ENCODE data around the gene SHB.

DNA sequence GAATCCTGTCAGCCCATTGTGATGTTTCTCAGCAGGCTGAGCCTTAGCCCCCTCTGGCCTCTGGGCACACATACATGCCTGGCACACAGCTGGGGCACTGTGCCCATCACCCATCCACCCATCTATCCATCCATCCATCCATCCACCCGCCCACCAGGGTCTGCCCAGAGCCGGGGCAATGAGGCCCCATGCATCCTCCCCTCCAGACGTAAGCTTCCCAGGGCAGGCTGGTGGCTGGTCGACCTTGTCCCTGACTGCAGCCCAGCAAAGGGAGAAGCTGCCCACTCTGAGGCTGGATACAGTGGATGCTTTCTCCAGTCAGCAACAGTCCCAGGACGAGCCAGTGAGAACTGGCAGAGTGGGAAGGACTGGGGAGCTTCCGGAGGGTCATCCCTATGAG, 144.0 kb downstream of the SHB start:
- TF ChIP-seq, protein P1, sequence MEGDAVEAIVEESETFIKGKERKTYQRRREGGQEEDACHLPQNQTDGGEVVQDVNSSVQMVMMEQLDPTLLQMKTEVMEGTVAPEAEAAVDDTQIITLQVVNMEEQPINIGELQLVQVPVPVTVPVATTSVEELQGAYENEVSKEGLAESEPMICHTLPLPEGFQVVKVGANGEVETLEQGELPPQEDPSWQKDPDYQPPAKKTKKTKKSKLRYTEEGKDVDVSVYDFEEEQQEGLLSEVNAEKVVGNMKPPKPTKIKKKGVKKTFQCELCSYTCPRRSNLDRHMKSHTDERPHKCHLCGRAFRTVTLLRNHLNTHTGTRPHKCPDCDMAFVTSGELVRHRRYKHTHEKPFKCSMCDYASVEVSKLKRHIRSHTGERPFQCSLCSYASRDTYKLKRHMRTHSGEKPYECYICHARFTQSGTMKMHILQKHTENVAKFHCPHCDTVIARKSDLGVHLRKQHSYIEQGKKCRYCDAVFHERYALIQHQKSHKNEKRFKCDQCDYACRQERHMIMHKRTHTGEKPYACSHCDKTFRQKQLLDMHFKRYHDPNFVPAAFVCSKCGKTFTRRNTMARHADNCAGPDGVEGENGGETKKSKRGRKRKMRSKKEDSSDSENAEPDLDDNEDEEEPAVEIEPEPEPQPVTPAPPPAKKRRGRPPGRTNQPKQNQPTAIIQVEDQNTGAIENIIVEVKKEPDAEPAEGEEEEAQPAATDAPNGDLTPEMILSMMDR (IDR thresholded peaks at IDR 0.05), result no peak
- TF ChIP-seq POLR2A (IDR thresholded peaks at IDR 0.05) (no peak), POLR2AphosphoS5 (IDR thresholded peaks at IDR 0.05; ENCODE audit: insufficient read depth in 1 of 2, low read depth in 1 of 2) (no peak)
